Left lung (tissue), 10 donors: ENCODE data around the gene MB. TPM values are rescaled to one million over a fixed set of nuclear protein-coding genes. Genes with fewer than 3 reads are reported as not detected.
A peak's percentile ranks its signal among the peaks of the same experiment; 100 is the strongest.

ENCODE experiments used
- ATAC-seq: fragments of 200-7000 bp; cut with Tn5 transposase; one replicate; pipeline ENCODE4 v1.9.1; 2020; ENCODE audit warnings: moderate library complexity
- DNase-seq, 4 donors: peaks; one replicate each; pipeline ENCODE4 v3.0.0-alpha.2; 2013 to 2020
- H3K27ac ChIP-seq, 2 donors: fragments of 200-600 bp; sonication (generic) in 1 of 2; one replicate each; pipeline versions ENCODE4 v1.5.0 to v1.8.0; 2020 to 2021
- H3K27me3 ChIP-seq, 2 donors: fragments of 200-600 bp; sonication (generic) in 1 of 2; one replicate each; pipeline versions ENCODE4 v1.5.0 to v1.8.0; 2020 to 2021
- H3K36me3 ChIP-seq, 2 donors: fragments of 200-600 bp; sonication (generic) in 1 of 2; one replicate each; pipeline versions ENCODE4 v1.5.0 to v1.8.0; 2020 to 2021
- H3K4me1 ChIP-seq, 2 donors: fragments of 200-600 bp; one replicate each; pipeline ENCODE4 v1.8.0; 2021
- H3K4me3 ChIP-seq, 2 donors: fragments of 200-600 bp; sonication (generic) in 1 of 2; one replicate each; pipeline versions ENCODE4 v1.5.0 to v1.8.0; 2020 to 2021; ENCODE audit warnings: mild to moderate bottlenecking in 1 of 2
- H3K9me3 ChIP-seq, 2 donors: fragments of 200-600 bp; sonication (generic) in 1 of 2; one replicate each; pipeline versions ENCODE4 v1.5.0 to v1.8.0; 2020 to 2021
- CTCF ChIP-seq, 2 donors: fragments of 200-600 bp; sonication (generic) in 1 of 2; IDR thresholded peaks; one replicate each; pipeline versions ENCODE4 v1.5.0 to v1.8.0; 2021; ENCODE audit warnings: antibody characterized with exemption in 2 of 2
- intact Hi-C, 2 donors: fragments of 100-400 bp; cut with DNase I; formaldehyde crosslinking; loops; one replicate each; pipeline versions ENCODE4 v1.11.2 to v1.14.2; 2022
- polyA plus RNA-seq, 6 donors: library from polyadenylated mRNA; unstranded; fragments of 120-200 nt; gene quantifications; one replicate each; pipeline ENCODE4 v1.2.1, GENCODE V29; 2013; ENCODE audit not compliant: insufficient read length in 6 of 6
- total RNA-seq, 2 donors: library from RNA; stranded (reverse); fragmentation: NEBNext Ultra II Directional; extraction: Animal tissue kit (Norgen Biotek cat#: 25700); gene quantifications; one replicate each; pipeline ENCODE4 v1.2.1, GENCODE V29; 2021
- donor health status: DM: no; HTN: yes; CAD: no.
- donor health status: DM: no; HTN: no; CAD: no.

MB gene
- total and polyA plus RNA-seq, 8 donors: 0.18 to 3.3 (median 0.86) TPM

DNA sequence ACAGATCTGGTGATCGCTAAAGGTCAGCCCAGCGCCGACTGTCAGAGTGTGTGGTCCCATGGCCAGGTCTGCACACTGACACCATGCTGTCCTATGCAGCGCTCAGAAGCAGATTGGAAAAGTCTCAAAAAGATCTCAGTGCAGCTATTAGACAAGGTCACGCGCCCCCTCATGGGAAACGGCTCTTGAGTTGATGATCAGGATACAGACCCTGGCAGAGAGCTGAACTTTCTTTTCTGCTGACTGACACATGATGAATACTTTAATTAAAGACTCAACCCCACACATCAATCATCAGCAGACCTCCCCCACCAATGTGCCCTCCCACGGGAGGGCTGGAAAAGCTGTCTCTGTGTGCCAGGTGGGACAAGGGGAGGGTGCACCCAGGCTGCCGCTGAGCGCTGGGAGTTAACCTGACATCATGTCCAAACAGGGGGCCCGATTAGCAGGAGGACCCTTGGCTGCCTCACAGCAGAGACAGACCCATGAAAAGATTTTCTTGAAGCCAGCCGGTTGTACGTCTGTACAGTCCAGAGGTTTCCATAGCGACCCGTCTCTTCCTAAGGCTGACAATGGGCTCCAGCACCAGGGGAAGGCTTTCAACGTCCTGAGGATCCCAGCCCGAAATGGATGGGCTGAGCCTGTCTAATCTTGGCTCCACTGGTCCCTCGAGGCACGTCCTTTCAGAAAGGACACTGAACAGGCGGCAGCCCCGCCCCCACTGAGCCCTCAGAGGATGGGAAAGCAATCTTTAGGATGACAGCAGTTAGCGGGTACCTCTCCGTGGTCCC lies 49.6 kb downstream of the MB start:
- DNase-seq: peak in 2 of 4 donors; percentile 38 to 45
- Histone ChIP-seq H3K27ac (no peak overlapping the region), H3K36me3 (no peaks in the 10 kb centered on the region), H3K9me3 (no peaks in the 10 kb centered on the region), H3K27me3 (no peaks in the 10 kb centered on the region), H3K4me3 (no peak overlapping the region), H3K4me1 (no peaks in the 10 kb centered on the region)
- no peak for TF ChIP-seq CTCF (IDR thresholded peaks at IDR 0.05)
- ATAC-seq: no peak
- intact Hi-C loops: no loop called here

- Histone ChIP-seq H3K27ac (no peak overlapping the region), H3K4me3 (no peak overlapping the region), H3K27me3 (no peaks in the 10 kb centered on the region), H3K4me1 (no peaks in the 10 kb centered on the region), H3K9me3 (no peaks in the 10 kb centered on the region), H3K36me3 (no peaks in the 10 kb centered on the region)
- no peak for TF ChIP-seq CTCF (IDR thresholded peaks at IDR 0.05)
- DNase-seq: no peak
- intact Hi-C loops: no loop called here
- no peak for ATAC-seq
These were observed 51.9 kb downstream of the MB start for GRCh38 chr22:35564975-35565867.

DNA sequence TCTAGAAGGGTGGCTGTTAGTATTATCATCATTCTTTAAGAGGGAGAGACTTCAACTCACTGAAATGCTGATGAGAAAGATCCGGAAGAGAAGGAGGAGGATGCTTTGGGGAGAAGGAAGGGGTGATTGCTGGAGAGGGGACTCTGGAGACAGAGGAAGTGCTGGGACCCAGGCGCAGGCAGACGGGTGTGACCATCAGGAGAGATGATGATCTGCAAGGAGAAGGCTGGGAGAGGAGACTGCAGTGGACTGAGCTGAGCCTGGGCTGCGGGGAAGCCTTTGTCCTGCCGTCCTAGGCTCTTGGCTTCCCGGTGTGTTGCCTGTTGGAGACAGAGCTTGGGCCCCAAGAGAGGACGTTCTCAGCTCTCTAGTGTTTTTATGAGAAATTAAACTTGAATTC lies 53.9 kb downstream of the MB start:
- DNase-seq: no peak
- no peak for ATAC-seq
- no peaks in the 10 kb centered on the region for H3K9me3 ChIP-seq
- no peaks in the 10 kb centered on the region for H3K36me3 ChIP-seq
- H3K4me1 ChIP-seq: no peaks in the 10 kb centered on the region
- no peak overlapping the region for H3K27ac ChIP-seq
- no peak for TF ChIP-seq CTCF (IDR thresholded peaks at IDR 0.05)
- intact Hi-C loops: no loop called here
- no peaks in the 10 kb centered on the region for H3K27me3 ChIP-seq
- no peak overlapping the region for H3K4me3 ChIP-seq

GRCh38 chr22:35561796-35562526 lies 55.2 kb downstream of the MB start:
- H3K4me3 ChIP-seq: no peak overlapping the region
- ATAC-seq (no peak), DNase-seq (peak in 1 of 4 donors; percentile 49)
- no peaks in the 10 kb centered on the region for H3K4me1 ChIP-seq
- no peak overlapping the region for H3K27ac ChIP-seq
- intact Hi-C loops: no loop called here
- H3K27me3 ChIP-seq: no peaks in the 10 kb centered on the region
- no peaks in the 10 kb centered on the region for H3K36me3 ChIP-seq
- no peak for TF ChIP-seq CTCF (IDR thresholded peaks at IDR 0.05)
- no peaks in the 10 kb centered on the region for H3K9me3 ChIP-seq
